ENCODE measurements around the gene SH3GL2. TPM values are rescaled to one million over a fixed set of nuclear protein-coding genes. Genes with fewer than 3 reads are reported as not detected.

The SH3GL2 gene
- total and polyA plus RNA-seq, 10 donors: 0.02 TPM; not detected in 9

GRCh38 chr9:17800418-17800817, 221.6 kb downstream of the SH3GL2 start:
- intact Hi-C loops (cut with DNase I; ENCODE audit: low total_unique reads): no loop called here
- no peaks in the 10 kb centered on the region for H3K27me3 ChIP-seq (replicated peaks in 1 of 7)
- H3K4me1 ChIP-seq: no peaks in the 10 kb centered on the region
- no peaks in the 10 kb centered on the region for H3K36me3 ChIP-seq
- no peak for DNase-seq
- H3K27ac ChIP-seq: no peak overlapping the region
- TF ChIP-seq POLR2A (IDR thresholded peaks at IDR 0.05): no peak
- no peak for TF ChIP-seq CTCF (IDR thresholded peaks at IDR 0.05 in 8 of 11, conservative IDR thresholded peaks at IDR 0.05 in 3 of 11)
- TF ChIP-seq POLR2AphosphoS5 (IDR thresholded peaks at IDR 0.05): no peak
- no peaks in the 10 kb centered on the region for H3K9me3 ChIP-seq
- 49 to 75% (median 57%) methylated on average over 2 of the region's 2 CpGs for WGBS, 5 donors
- H3K4me3 ChIP-seq: no peak overlapping the region

- Histone ChIP-seq H3K4me1 (no peaks in the 10 kb centered on the region), H3K9me3 (no peaks in the 10 kb centered on the region), H3K4me3 (no peak overlapping the region), H3K36me3 (no peaks in the 10 kb centered on the region), H3K27ac (no peak overlapping the region), H3K27me3 (replicated peaks in 1 of 7) (no peaks in the 10 kb centered on the region)
- intact Hi-C loops (cut with DNase I; ENCODE audit: low total_unique reads): no loop called here
- DNase-seq: no peak
- WGBS, 5 donors: 40 to 50% (median 43%) methylated on average over 3 of the region's 3 CpGs
- TF ChIP-seq CTCF (IDR thresholded peaks at IDR 0.05 in 8 of 11, conservative IDR thresholded peaks at IDR 0.05 in 3 of 11): peak in 1 of 11 experiments; percentile 17
- no peak for TF ChIP-seq POLR2A (IDR thresholded peaks at IDR 0.05)
These were observed 223.5 kb downstream of the SH3GL2 start for GRCh38 chr9:17802249-17802857.

- Histone ChIP-seq H3K36me3 (no peaks in the 10 kb centered on the region), H3K4me3 (no peak overlapping the region), H3K9me3 (no peaks in the 10 kb centered on the region), H3K4me1 (no peaks in the 10 kb centered on the region), H3K27me3 (replicated peaks in 1 of 7) (peaks cover 0 to 13% (median 0%) of the 10 kb centered on the region in 7 donors), H3K27ac (no peak overlapping the region)
- WGBS, 5 donors: 77 to 90% (median 87%) methylated on average over 2 of the region's 2 CpGs
- TF ChIP-seq POLR2AphosphoS5 (IDR thresholded peaks at IDR 0.05): no peak
- TF ChIP-seq CTCF (IDR thresholded peaks at IDR 0.05 in 8 of 11, conservative IDR thresholded peaks at IDR 0.05 in 3 of 11): no peak
- no peak for TF ChIP-seq POLR2A (IDR thresholded peaks at IDR 0.05)
- intact Hi-C loops (cut with DNase I; ENCODE audit: low total_unique reads): no loop called here
- DNase-seq: no peak
These were observed 228.9 kb downstream of the SH3GL2 start for GRCh38 chr9:17807613-17808282.

GRCh38 chr9:17810317-17810716, 231.5 kb downstream of the SH3GL2 start:
- H3K27me3 ChIP-seq (replicated peaks in 1 of 7): peaks cover 0 to 18% (median 0%) of the 10 kb centered on the region in 7 donors
- no peaks in the 10 kb centered on the region for H3K4me1 ChIP-seq
- DNase-seq: no peak
- no peak for TF ChIP-seq POLR2A (IDR thresholded peaks at IDR 0.05)
- TF ChIP-seq POLR2AphosphoS5 (IDR thresholded peaks at IDR 0.05): no peak
- TF ChIP-seq CTCF (IDR thresholded peaks at IDR 0.05 in 8 of 11, conservative IDR thresholded peaks at IDR 0.05 in 3 of 11): no peak
- no peak overlapping the region for H3K4me3 ChIP-seq
- no peak overlapping the region for H3K27ac ChIP-seq
- 64 to 82% (median 73%) methylated on average over 4 of the region's 4 CpGs for WGBS, 5 donors
- no peaks in the 10 kb centered on the region for H3K36me3 ChIP-seq
- no peaks in the 10 kb centered on the region for H3K9me3 ChIP-seq
- intact Hi-C loops (cut with DNase I; ENCODE audit: low total_unique reads): loop anchor here (5.0 kb wide), 1 partner anchor 397 kb away; no protein-coding TSS in a partner anchor
